ENCODE results near the gene NOB1.

Gene NOB1

DNA sequence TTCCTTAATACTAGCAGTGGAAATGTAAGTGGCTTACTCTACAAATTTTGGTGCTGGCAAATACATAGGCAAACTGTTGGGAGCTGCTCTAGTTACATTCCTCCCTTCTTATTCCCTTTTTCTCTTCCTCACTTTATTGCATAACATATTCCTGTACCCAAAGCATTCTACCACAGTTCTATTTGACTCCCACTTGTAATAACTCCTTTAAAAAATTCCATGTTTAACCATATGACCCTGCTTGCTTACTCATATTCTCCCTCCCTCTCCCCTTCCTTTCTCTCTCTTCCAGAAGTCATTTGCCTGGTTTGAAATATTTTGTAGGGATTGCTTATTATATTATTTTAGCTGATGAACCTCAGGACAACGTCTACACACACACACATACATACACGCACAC lies 51.1 kb downstream of the NOB1 start:
- no peak for DNase-seq (ENCODE audit: low read depth)

DNA sequence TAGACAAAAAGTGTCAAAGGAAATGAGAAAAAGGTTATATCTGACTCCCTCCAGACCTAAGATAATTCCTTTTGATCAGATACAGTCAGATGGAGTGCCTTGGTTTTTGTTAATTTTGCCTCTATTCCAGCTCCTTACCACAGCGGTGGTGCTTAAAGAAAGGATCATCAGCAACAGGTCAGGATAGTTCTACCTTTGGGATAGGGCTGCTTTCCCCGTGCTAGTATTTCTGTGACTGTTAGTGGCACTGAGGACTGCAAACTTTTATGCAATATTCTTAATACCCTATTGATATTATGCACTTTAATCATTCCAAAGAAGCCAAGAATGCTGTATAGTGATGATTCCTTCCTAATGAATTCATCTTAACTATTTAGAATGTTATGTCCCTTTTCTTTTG lies 52.9 kb downstream of the NOB1 start:
- no peak overlapping the region for H3K4me3 ChIP-seq (ENCODE audit: low read depth, low read length)
- in situ Hi-C loops (cut with HindIII; ENCODE audit: low sequenced_read_pairs): no loop called here
- DNase-seq (ENCODE audit: low read depth): no peak
- TF ChIP-seq, protein P1, sequence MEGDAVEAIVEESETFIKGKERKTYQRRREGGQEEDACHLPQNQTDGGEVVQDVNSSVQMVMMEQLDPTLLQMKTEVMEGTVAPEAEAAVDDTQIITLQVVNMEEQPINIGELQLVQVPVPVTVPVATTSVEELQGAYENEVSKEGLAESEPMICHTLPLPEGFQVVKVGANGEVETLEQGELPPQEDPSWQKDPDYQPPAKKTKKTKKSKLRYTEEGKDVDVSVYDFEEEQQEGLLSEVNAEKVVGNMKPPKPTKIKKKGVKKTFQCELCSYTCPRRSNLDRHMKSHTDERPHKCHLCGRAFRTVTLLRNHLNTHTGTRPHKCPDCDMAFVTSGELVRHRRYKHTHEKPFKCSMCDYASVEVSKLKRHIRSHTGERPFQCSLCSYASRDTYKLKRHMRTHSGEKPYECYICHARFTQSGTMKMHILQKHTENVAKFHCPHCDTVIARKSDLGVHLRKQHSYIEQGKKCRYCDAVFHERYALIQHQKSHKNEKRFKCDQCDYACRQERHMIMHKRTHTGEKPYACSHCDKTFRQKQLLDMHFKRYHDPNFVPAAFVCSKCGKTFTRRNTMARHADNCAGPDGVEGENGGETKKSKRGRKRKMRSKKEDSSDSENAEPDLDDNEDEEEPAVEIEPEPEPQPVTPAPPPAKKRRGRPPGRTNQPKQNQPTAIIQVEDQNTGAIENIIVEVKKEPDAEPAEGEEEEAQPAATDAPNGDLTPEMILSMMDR (IDR thresholded peaks at IDR 0.05; ENCODE audit: low read depth, low read length, missing control alignments): no peak

More for the DNA sequence above, 51.1 kb downstream of the NOB1 start:
- H3K4me3 ChIP-seq (ENCODE audit: low read depth, low read length): no peak overlapping the region
- TF ChIP-seq, protein P1 (IDR thresholded peaks at IDR 0.05; ENCODE audit: low read depth, low read length, missing control alignments): no peak
- in situ Hi-C loops (cut with HindIII; ENCODE audit: low sequenced_read_pairs): no loop called here

DNA sequence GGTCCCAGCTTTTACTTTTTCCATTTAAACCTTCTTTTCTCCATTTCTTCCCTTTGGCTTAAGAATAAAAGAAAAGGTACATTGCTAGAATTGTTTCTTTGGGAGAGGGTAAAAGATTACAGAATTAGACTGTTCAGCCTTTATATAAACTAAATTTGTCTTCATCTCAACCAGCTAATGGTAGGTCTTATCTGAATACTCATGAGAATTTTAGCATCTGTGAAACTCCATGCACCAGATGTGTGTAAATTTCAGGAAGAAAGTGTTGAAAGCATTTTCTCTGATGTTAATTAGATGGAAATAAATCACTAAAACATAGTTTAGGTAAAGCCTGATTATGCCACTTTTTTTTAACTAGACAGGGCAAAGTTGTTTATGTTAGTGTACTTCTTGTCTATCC lies 53.3 kb downstream of the NOB1 start:
- no peak overlapping the region for H3K4me3 ChIP-seq (ENCODE audit: low read depth, low read length)
- no peak for DNase-seq (ENCODE audit: low read depth)
- TF ChIP-seq, protein P1 (IDR thresholded peaks at IDR 0.05; ENCODE audit: low read depth, low read length, missing control alignments): no peak
- in situ Hi-C loops (cut with HindIII; ENCODE audit: low sequenced_read_pairs): no loop called here

GRCh38 chr16:69699915-69700314 lies 54.8 kb downstream of the NOB1 start:
- DNase-seq (ENCODE audit: low read depth): no peak
- in situ Hi-C loops (cut with HindIII; ENCODE audit: low sequenced_read_pairs): no loop called here
- no peak overlapping the region for H3K4me3 ChIP-seq (ENCODE audit: low read depth, low read length)
- TF ChIP-seq, protein P1 (IDR thresholded peaks at IDR 0.05; ENCODE audit: low read depth, low read length, missing control alignments): no peak

DNA sequence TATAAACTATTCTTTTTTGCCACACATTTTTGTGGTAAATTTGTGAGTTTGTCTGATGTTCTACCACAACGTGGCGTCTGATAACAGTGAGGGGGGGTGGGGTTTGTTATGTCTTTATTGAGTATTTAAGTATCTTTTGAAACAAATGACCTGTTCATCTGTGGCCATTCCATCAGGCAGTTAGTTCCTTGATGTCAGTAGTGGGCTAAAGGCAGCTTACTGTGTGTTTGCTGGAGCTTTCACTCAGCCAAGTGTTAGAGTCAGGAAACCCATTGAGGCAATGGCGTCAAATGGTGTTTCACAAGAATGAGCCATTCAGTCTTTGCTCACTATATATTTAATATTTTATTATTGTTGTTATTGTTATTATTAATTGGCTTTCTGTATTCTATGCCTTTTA lies 56.3 kb downstream of the NOB1 start:
- in situ Hi-C loops (cut with HindIII; ENCODE audit: low sequenced_read_pairs): no loop called here
- TF ChIP-seq, protein P1 (IDR thresholded peaks at IDR 0.05; ENCODE audit: low read depth, low read length, missing control alignments): no peak
- no peak overlapping the region for H3K4me3 ChIP-seq (ENCODE audit: low read depth, low read length)
- no peak for DNase-seq (ENCODE audit: low read depth)

GRCh38 chr16:69693916-69694315 lies 60.8 kb downstream of the NOB1 start:
- in situ Hi-C loops (cut with HindIII; ENCODE audit: low sequenced_read_pairs): no loop called here
- no peak for DNase-seq (ENCODE audit: low read depth)
- TF ChIP-seq, protein P1 (IDR thresholded peaks at IDR 0.05; ENCODE audit: low read depth, low read length, missing control alignments): no peak
- H3K4me3 ChIP-seq (ENCODE audit: low read depth, low read length): no peak overlapping the region

Measured in astrocyte of the cerebellum (primary cell).